Esophagus (tissue), 2 donors: Measurements from ENCODE around the gene PLA2G2F. TPM values are rescaled to one million over a fixed set of nuclear protein-coding genes. Genes with fewer than 3 reads are reported as not detected.

Source experiments
- H3K27ac ChIP-seq, 2 donors: one replicate each; pipeline ENCODE4 v1.5.1; 2013; ENCODE audit warnings: low read depth in 2 of 2, mild to moderate bottlenecking in 2 of 2, inconsistent platforms in 1 of 2, low read length in 1 of 2, moderate library complexity in 1 of 2
- H3K27me3 ChIP-seq, 2 donors: one replicate each; pipeline ENCODE4 v1.6.1; 2013; ENCODE audit warnings: low read length in 2 of 2, control low read depth in 1 of 2, mild to moderate bottlenecking in 1 of 2; ENCODE audit not compliant: insufficient read depth in 2 of 2, control insufficient read depth in 1 of 2
- H3K36me3 ChIP-seq, 2 donors: one replicate each; pipeline ENCODE4 v1.6.1; 2013; ENCODE audit warnings: low read length in 1 of 2; ENCODE audit not compliant: control insufficient read depth in 2 of 2, insufficient read depth in 2 of 2
- H3K4me1 ChIP-seq, 2 donors: one replicate each; pipeline ENCODE4 v1.6.1; 2013; ENCODE audit warnings: low read length in 1 of 2; ENCODE audit not compliant: control insufficient read depth in 2 of 2, insufficient read depth in 2 of 2
- H3K4me3 ChIP-seq, 2 donors: one replicate each; pipeline ENCODE4 v1.5.1; 2013; ENCODE audit warnings: low read length in 2 of 2, mild to moderate bottlenecking in 2 of 2, low read depth in 1 of 2, moderate library complexity in 1 of 2
- H3K9me3 ChIP-seq, 2 donors: one replicate each; pipeline ENCODE4 v1.6.1; 2013; ENCODE audit warnings: mild to moderate bottlenecking in 2 of 2, low read depth in 1 of 2, low read length in 1 of 2, moderate library complexity in 1 of 2; ENCODE audit not compliant: control insufficient read depth in 2 of 2, insufficient read depth in 1 of 2
- WGBS, 2 donors: extraction: QIAGEN DNeasy Blood & Tissue Kit; methylation state at CpG; one replicate each; pipeline ENCODE4 v1.1.7; 2013; 5-methylcytosine and 5-hydroxymethylcytosine counted together
- polyA plus RNA-seq, 2 donors: library from polyadenylated mRNA; stranded (reverse); fragments of 200-250 nt; gene quantifications; one replicate each; pipeline ENCODE4 v1.2.3, GENCODE V29; 2013
- donor health status: healthy with polysubstance abuse.
- donor health status: Bipolar disorder and iron deficiency.

PLA2G2F gene
- polyA plus RNA-seq, 2 donors: 0.01 to 0.02 TPM

DNA sequence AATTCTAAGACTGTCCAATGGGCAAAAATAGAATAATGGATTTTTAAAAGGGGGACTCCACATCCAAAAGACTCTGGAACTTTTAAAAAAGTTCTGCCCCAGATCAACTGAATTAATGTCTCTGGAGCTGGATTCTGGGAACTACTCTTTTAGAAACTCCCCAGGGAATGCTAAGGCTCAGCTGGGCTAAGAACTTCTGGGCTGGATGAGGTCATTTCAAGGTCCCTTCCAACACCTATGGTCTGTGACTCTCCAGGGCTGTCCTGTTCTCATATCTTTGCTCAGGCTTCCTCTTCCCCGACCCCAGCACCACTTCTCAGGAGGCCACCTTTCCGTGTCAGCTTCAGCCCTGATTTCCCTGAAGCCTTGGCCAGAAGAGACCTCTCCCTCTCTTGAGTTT is 60.7 kb downstream of the PLA2G2F start:
- H3K4me1 ChIP-seq: peaks cover 0 to 2% of the 10 kb centered on the region in 2 donors
- 56 to 68% methylated on average over 2 of the region's 2 CpGs for WGBS, 2 donors

More for the DNA sequence above, 60.7 kb downstream of the PLA2G2F start:
- no peak overlapping the region for H3K4me3 ChIP-seq
- no peaks in the 10 kb centered on the region for H3K9me3 ChIP-seq
- no peak overlapping the region for H3K27ac ChIP-seq
- H3K36me3 ChIP-seq: no peaks in the 10 kb centered on the region
- H3K27me3 ChIP-seq: peaks cover 0 to 3% of the 10 kb centered on the region in 2 donors

Other genes starting within 250 kb of the PLA2G2F start
- not detected for gene PLA2G2E, start 215.7 kb upstream of the PLA2G2F start, polyA plus RNA-seq
- gene PLA2G2A, start 159.7 kb upstream of the PLA2G2F start, polyA plus RNA-seq: 10 to 100 TPM; 15.7 to 81.7 TPM
- 1 to 10 TPM; 4.0 to 4.2 TPM for gene PLA2G5, start 69.1 kb upstream of the PLA2G2F start, polyA plus RNA-seq
- gene PLA2G2D, start 19.8 kb upstream of the PLA2G2F start, polyA plus RNA-seq: under 1 TPM in 1 of 2 donors, not detected in 1; 0.02 TPM
- gene UBXN10, start 46.8 kb downstream of the PLA2G2F start, polyA plus RNA-seq: 1 to 10 TPM in 1 of 2 donors, under 1 TPM in 1; 0.35 to 1.2 TPM
- gene PLA2G2C, start 47.2 kb downstream of the PLA2G2F start, polyA plus RNA-seq: under 1 TPM; 0.07 to 0.14 TPM
- gene VWA5B1, start 151.6 kb downstream of the PLA2G2F start, polyA plus RNA-seq: not detected